ENCODE data around the gene ASB17. TPM values are rescaled to one million over a fixed set of nuclear protein-coding genes. Genes with fewer than 3 reads are reported as not detected.
A peak's percentile ranks its signal among the peaks of the same experiment; 100 is the strongest.

The ASB17 gene
- total RNA-seq, 1 donor from 2014 or later, result not detected

DNA sequence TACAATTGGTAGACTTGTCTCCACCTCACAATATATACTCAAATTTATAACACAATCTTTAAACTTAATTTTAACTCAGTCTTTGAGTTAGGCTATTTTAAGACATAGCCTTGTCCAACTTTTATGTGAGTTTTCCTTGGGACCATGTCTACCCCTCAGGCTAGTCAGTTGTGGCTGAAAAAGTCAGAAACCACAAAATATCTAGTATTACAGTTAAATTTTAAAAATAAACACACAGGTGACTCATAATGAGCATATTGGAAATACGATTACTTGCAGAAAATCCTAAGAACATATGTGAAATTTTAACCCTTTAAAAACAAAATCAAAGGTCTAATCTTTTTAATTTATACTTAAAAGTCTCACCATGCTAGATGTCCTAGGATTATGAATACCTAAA, 4.8 kb upstream of the ASB17 start:
- Mint-ChIP-seq H3K4me3 (ENCODE audit: unreplicated experiment) (no peak overlapping the region), H3K36me3 (ENCODE audit: low read depth) (no peaks in the 10 kb centered on the region), H3K27me3 (ENCODE audit: low read depth) (peaks cover 5% of the 10 kb centered on the region), H3K27ac (ENCODE audit: unreplicated experiment) (no peak overlapping the region), H3K4me1 (ENCODE audit: low read depth) (no peaks in the 10 kb centered on the region), H3K9me3 (ENCODE audit: low read depth) (no peaks in the 10 kb centered on the region)
- no peak for DNase-seq (ENCODE audit: low spot score)
- TF ChIP-seq, protein P1, sequence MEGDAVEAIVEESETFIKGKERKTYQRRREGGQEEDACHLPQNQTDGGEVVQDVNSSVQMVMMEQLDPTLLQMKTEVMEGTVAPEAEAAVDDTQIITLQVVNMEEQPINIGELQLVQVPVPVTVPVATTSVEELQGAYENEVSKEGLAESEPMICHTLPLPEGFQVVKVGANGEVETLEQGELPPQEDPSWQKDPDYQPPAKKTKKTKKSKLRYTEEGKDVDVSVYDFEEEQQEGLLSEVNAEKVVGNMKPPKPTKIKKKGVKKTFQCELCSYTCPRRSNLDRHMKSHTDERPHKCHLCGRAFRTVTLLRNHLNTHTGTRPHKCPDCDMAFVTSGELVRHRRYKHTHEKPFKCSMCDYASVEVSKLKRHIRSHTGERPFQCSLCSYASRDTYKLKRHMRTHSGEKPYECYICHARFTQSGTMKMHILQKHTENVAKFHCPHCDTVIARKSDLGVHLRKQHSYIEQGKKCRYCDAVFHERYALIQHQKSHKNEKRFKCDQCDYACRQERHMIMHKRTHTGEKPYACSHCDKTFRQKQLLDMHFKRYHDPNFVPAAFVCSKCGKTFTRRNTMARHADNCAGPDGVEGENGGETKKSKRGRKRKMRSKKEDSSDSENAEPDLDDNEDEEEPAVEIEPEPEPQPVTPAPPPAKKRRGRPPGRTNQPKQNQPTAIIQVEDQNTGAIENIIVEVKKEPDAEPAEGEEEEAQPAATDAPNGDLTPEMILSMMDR (IDR thresholded peaks at IDR 0.05), result no peak

DNA sequence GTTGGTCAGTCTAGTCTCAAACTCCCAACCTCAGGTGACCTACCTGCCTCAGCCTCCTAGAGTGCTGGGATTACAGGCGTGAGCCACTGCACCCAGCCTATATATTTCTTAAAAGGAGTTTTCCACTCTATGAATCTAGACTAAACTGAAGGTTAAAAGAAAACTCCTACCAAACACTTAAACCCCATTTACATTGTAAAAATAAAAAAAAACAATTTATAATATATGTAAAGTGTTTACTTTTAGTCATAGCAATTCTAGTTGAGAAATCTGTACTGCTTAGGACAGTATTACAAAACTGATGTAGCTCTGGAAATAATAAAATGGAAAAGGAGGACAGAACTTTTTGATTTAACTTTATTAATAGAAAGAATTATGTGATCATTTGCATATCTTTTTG, 9.5 kb downstream of the ASB17 start:
- H3K36me3 Mint-ChIP-seq (ENCODE audit: low read depth), result no peaks in the 10 kb centered on the region
- peaks cover 6% of the 10 kb centered on the region for H3K27me3 Mint-ChIP-seq (ENCODE audit: low read depth)
- TF ChIP-seq, protein P1 (IDR thresholded peaks at IDR 0.05), result no peak
- no peak overlapping the region for H3K27ac Mint-ChIP-seq (ENCODE audit: unreplicated experiment)
- DNase-seq (ENCODE audit: low spot score), result no peak
- H3K4me1 Mint-ChIP-seq (ENCODE audit: low read depth), result no peaks in the 10 kb centered on the region
- H3K9me3 Mint-ChIP-seq (ENCODE audit: low read depth), result peaks cover 8% of the 10 kb centered on the region
- H3K4me3 Mint-ChIP-seq (ENCODE audit: unreplicated experiment), result no peak overlapping the region

DNA sequence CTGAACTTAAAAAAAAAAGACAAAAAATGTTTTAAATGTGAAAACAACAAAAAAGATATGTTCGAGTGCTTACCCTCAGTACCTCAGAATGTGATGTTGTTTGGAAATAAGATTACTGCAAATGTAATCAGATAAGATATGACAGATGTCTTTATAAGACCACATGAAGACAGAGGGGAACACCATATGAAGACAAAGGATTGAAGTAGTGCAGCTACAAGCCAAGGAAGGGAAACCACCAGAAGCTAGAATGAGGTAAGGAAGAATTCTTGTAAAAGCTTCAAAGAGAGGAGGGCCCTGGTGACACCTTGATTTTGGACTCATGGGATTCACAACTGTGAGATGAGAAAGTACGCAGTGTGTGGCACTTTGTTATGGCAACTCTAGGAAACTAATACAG, 15.4 kb downstream of the ASB17 start:
- Mint-ChIP-seq H3K4me1 (ENCODE audit: low read depth) (no peaks in the 10 kb centered on the region), H3K27ac (ENCODE audit: unreplicated experiment) (no peak overlapping the region)

GRCh38 chr1:75908717-75909152, 23.5 kb downstream of the ASB17 start:
- no peak for DNase-seq (ENCODE audit: low spot score)
- H3K27ac Mint-ChIP-seq (ENCODE audit: unreplicated experiment), result no peak overlapping the region

More for the DNA sequence above, 15.4 kb downstream of the ASB17 start:
- no peak overlapping the region for H3K4me3 Mint-ChIP-seq (ENCODE audit: unreplicated experiment)
- DNase-seq (ENCODE audit: low spot score), result no peak
- peaks cover 3% of the 10 kb centered on the region for H3K9me3 Mint-ChIP-seq (ENCODE audit: low read depth)
- TF ChIP-seq, protein P1 (IDR thresholded peaks at IDR 0.05), result no peak
- peaks cover 2% of the 10 kb centered on the region for H3K36me3 Mint-ChIP-seq (ENCODE audit: low read depth)
- H3K27me3 Mint-ChIP-seq (ENCODE audit: low read depth), result peaks cover 7% of the 10 kb centered on the region

DNA sequence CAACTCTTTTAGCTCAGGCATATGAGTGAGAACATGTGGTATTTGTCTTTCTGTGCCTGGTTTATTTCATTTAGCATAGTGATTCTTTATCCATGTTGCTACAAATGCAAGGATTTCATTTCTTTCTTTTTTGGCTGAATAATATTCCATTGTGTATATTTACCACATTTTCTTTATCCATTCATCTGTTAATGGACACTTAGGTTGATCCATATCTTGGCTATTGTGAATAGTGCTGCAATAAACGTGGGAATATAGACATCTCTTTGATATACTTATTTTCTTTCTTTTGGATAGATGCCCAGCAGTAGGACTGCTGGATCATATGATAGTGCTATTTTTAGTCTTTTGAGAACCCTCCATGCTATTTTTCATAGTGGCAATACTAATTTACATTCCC, 30.8 kb downstream of the ASB17 start:
- H3K36me3 Mint-ChIP-seq (ENCODE audit: low read depth), result peaks cover 5% of the 10 kb centered on the region
- H3K4me3 Mint-ChIP-seq (ENCODE audit: unreplicated experiment), result no peak overlapping the region
- H3K9me3 Mint-ChIP-seq (ENCODE audit: low read depth), result peaks cover 14% of the 10 kb centered on the region
- peaks cover 5% of the 10 kb centered on the region for H3K4me1 Mint-ChIP-seq (ENCODE audit: low read depth)
- no peak overlapping the region for H3K27ac Mint-ChIP-seq (ENCODE audit: unreplicated experiment)
- TF ChIP-seq, protein P1 (IDR thresholded peaks at IDR 0.05), result no peak
- H3K27me3 Mint-ChIP-seq (ENCODE audit: low read depth), result peaks cover 7% of the 10 kb centered on the region
- DNase-seq (ENCODE audit: low spot score), result no peak

More at GRCh38 chr1:75908717-75909152, 23.5 kb downstream of the ASB17 start:
- TF ChIP-seq, protein P1 (IDR thresholded peaks at IDR 0.05), result peak; percentile 85
- Mint-ChIP-seq H3K36me3 (ENCODE audit: low read depth) (peaks cover 4% of the 10 kb centered on the region), H3K4me3 (ENCODE audit: unreplicated experiment) (no peak overlapping the region), H3K4me1 (ENCODE audit: low read depth) (no peaks in the 10 kb centered on the region), H3K27me3 (ENCODE audit: low read depth) (no peaks in the 10 kb centered on the region), H3K9me3 (ENCODE audit: low read depth) (peaks cover 17% of the 10 kb centered on the region)

Data from chondrocyte (in vitro differentiated cells).